Esophagus squamous epithelium (tissue), 4 donors: ENCODE results near the gene TESK1.

Experiments
- CTCF ChIP-seq, 6 experiments: fragments of 450-650 bp in 4 of 6; fragments of 200-600 bp in 2 of 6; sonication (generic) in 2 of 6; IDR thresholded peaks; one replicate each; pipeline ENCODE4 v1.5.1; 2016 to 2019; ENCODE audit warnings: antibody characterized with exemption in 6 of 6, mild to moderate bottlenecking in 4 of 6, moderate library complexity in 4 of 6
- POLR2A ChIP-seq, 4 donors: fragments of 450-650 bp; IDR thresholded peaks; one replicate each; pipeline ENCODE4 v1.6.1; 2017; ENCODE audit warnings: antibody characterized with exemption in 4 of 4, mild to moderate bottlenecking in 4 of 4, moderate library complexity in 3 of 4

GRCh38 chr9:35608221-35608620 is 3.2 kb downstream of the TESK1 start:
- TF ChIP-seq POLR2A (IDR thresholded peaks at IDR 0.05) = no peak
- TF ChIP-seq CTCF (IDR thresholded peaks at IDR 0.05) = no peak
